Measurements from ENCODE around the gene HMOX1. TPM values are rescaled to one million over a fixed set of nuclear protein-coding genes. Genes with fewer than 3 reads are reported as not detected.

The HMOX1 gene
- total and polyA plus RNA-seq, 4 donors: 18.7 to 108 (median 59.7) TPM

GRCh38 chr22:35334004-35334403 is 46.9 kb upstream of the HMOX1 start:
- Histone ChIP-seq H3K9me3 (ENCODE audit: control insufficient read depth in 4 of 4, low read length in 3 of 4) (no peaks in the 10 kb centered on the region), H3K27me3 (ENCODE audit: control insufficient read depth in 4 of 4, insufficient read depth in 4 of 4, low read length in 3 of 4) (no peaks in the 10 kb centered on the region), H3K27ac (ENCODE audit: low read depth in 1 of 2, low read length in 2 of 2) (no peak overlapping the region), H3K4me3 (ENCODE audit: low read depth in 1 of 3, low read length in 3 of 3) (no peak overlapping the region), H3K4me1 (ENCODE audit: control insufficient read depth in 4 of 4, insufficient read depth in 4 of 4, low read length in 3 of 4) (peaks cover 6 to 22% (median 16%) of the 10 kb centered on the region in 4 donors), H3K9ac (ENCODE audit: low read depth in 1 of 2, low read length in 2 of 2) (no peak overlapping the region), H3K36me3 (ENCODE audit: control insufficient read depth in 4 of 4, insufficient read depth in 3 of 4, low read depth in 1 of 4, low read length in 3 of 4) (peaks cover 23 to 68% (median 48%) of the 10 kb centered on the region in 4 donors)
- TF ChIP-seq SP1 (IDR thresholded peaks at IDR 0.05) (no peak), GABPA (IDR thresholded peaks at IDR 0.05 in 1 of 2, conservative IDR thresholded peaks at IDR 0.05 in 1 of 2) (no peak), EGR1 (IDR thresholded peaks at IDR 0.05; ENCODE audit: low read depth in 2 of 2) (no peak), FOXA2 (IDR thresholded peaks at IDR 0.05) (no peak), TAF1 (conservative IDR thresholded peaks at IDR 0.05) (no peak), RAD21 (IDR thresholded peaks at IDR 0.05) (no peak), FOXA1 (IDR thresholded peaks at IDR 0.05) (no peak)
- TF ChIP-seq, protein P1, sequence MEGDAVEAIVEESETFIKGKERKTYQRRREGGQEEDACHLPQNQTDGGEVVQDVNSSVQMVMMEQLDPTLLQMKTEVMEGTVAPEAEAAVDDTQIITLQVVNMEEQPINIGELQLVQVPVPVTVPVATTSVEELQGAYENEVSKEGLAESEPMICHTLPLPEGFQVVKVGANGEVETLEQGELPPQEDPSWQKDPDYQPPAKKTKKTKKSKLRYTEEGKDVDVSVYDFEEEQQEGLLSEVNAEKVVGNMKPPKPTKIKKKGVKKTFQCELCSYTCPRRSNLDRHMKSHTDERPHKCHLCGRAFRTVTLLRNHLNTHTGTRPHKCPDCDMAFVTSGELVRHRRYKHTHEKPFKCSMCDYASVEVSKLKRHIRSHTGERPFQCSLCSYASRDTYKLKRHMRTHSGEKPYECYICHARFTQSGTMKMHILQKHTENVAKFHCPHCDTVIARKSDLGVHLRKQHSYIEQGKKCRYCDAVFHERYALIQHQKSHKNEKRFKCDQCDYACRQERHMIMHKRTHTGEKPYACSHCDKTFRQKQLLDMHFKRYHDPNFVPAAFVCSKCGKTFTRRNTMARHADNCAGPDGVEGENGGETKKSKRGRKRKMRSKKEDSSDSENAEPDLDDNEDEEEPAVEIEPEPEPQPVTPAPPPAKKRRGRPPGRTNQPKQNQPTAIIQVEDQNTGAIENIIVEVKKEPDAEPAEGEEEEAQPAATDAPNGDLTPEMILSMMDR (IDR thresholded peaks at IDR 0.05; ENCODE audit: low read depth, low read length, missing input control): no peak
- DNase-seq (ENCODE audit: low spot score): no peak
- WGBS: 74% methylated on average over 9 of the region's 9 CpGs

GRCh38 chr22:35335468-35335867 is 45.4 kb upstream of the HMOX1 start:
- TF ChIP-seq, protein P2, sequence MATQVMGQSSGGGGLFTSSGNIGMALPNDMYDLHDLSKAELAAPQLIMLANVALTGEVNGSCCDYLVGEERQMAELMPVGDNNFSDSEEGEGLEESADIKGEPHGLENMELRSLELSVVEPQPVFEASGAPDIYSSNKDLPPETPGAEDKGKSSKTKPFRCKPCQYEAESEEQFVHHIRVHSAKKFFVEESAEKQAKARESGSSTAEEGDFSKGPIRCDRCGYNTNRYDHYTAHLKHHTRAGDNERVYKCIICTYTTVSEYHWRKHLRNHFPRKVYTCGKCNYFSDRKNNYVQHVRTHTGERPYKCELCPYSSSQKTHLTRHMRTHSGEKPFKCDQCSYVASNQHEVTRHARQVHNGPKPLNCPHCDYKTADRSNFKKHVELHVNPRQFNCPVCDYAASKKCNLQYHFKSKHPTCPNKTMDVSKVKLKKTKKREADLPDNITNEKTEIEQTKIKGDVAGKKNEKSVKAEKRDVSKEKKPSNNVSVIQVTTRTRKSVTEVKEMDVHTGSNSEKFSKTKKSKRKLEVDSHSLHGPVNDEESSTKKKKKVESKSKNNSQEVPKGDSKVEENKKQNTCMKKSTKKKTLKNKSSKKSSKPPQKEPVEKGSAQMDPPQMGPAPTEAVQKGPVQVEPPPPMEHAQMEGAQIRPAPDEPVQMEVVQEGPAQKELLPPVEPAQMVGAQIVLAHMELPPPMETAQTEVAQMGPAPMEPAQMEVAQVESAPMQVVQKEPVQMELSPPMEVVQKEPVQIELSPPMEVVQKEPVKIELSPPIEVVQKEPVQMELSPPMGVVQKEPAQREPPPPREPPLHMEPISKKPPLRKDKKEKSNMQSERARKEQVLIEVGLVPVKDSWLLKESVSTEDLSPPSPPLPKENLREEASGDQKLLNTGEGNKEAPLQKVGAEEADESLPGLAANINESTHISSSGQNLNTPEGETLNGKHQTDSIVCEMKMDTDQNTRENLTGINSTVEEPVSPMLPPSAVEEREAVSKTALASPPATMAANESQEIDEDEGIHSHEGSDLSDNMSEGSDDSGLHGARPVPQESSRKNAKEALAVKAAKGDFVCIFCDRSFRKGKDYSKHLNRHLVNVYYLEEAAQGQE (IDR thresholded peaks at IDR 0.05): no peak
- TF ChIP-seq GABPA (IDR thresholded peaks at IDR 0.05 in 1 of 2, conservative IDR thresholded peaks at IDR 0.05 in 1 of 2) (no peak), NR2F2 (IDR thresholded peaks at IDR 0.05) (no peak), YY1 (IDR thresholded peaks at IDR 0.05) (no peak), FOXA1 (IDR thresholded peaks at IDR 0.05) (no peak), RAD21 (IDR thresholded peaks at IDR 0.05) (no peak), HNF4G (IDR thresholded peaks at IDR 0.05) (no peak), TAF1 (conservative IDR thresholded peaks at IDR 0.05) (no peak)
- no peak for DNase-seq (ENCODE audit: low spot score)
- H3K27ac ChIP-seq (ENCODE audit: low read depth in 1 of 2, low read length in 2 of 2): no peak overlapping the region

More at GRCh38 chr22:35335468-35335867, 45.4 kb upstream of the HMOX1 start:
- Histone ChIP-seq H3K36me3 (ENCODE audit: control insufficient read depth in 4 of 4, insufficient read depth in 3 of 4, low read depth in 1 of 4, low read length in 3 of 4) (peaks cover 23 to 78% (median 51%) of the 10 kb centered on the region in 4 donors), H3K9ac (ENCODE audit: low read depth in 1 of 2, low read length in 2 of 2) (no peak overlapping the region), H3K4me3 (ENCODE audit: low read depth in 1 of 3, low read length in 3 of 3) (no peak overlapping the region), H3K27me3 (ENCODE audit: control insufficient read depth in 4 of 4, insufficient read depth in 4 of 4, low read length in 3 of 4) (no peaks in the 10 kb centered on the region), H3K9me3 (ENCODE audit: control insufficient read depth in 4 of 4, low read length in 3 of 4) (no peaks in the 10 kb centered on the region), H3K4me1 (ENCODE audit: control insufficient read depth in 4 of 4, insufficient read depth in 4 of 4, low read length in 3 of 4) (peaks cover under 1 to 7% (median 3%) of the 10 kb centered on the region in 4 donors)
- 86% methylated on average over 7 of the region's 7 CpGs for WGBS
